GM12872 (cell line): ENCODE measurements around the gene SEPTIN5.

Experiments used
- TF ChIP-seq, protein P1 (sequence below): IDR thresholded peaks from 3 replicates; pipeline ENCODE4 v1.5.1; 2011; ENCODE audit warnings: low read depth, mild to moderate bottlenecking, low read length, moderate library complexity; ENCODE audit not compliant: insufficient read depth

The SEPTIN5 gene

GRCh38 chr22:19749876-19750275 is 35.6 kb downstream of the SEPTIN5 start:
- TF ChIP-seq, protein P1, sequence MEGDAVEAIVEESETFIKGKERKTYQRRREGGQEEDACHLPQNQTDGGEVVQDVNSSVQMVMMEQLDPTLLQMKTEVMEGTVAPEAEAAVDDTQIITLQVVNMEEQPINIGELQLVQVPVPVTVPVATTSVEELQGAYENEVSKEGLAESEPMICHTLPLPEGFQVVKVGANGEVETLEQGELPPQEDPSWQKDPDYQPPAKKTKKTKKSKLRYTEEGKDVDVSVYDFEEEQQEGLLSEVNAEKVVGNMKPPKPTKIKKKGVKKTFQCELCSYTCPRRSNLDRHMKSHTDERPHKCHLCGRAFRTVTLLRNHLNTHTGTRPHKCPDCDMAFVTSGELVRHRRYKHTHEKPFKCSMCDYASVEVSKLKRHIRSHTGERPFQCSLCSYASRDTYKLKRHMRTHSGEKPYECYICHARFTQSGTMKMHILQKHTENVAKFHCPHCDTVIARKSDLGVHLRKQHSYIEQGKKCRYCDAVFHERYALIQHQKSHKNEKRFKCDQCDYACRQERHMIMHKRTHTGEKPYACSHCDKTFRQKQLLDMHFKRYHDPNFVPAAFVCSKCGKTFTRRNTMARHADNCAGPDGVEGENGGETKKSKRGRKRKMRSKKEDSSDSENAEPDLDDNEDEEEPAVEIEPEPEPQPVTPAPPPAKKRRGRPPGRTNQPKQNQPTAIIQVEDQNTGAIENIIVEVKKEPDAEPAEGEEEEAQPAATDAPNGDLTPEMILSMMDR, result no peak

- TF ChIP-seq, protein P1, result no peak
Observed at GRCh38 chr22:19750507-19751490, 36.5 kb downstream of the SEPTIN5 start.

- TF ChIP-seq, protein P1, result no peak
Observed at GRCh38 chr22:19751497-19752245, 37.4 kb downstream of the SEPTIN5 start.

- TF ChIP-seq, protein P1, result 0 out of 3 replicates have a peak, but pooled peaks have one; percentile 18
Observed at GRCh38 chr22:19753090-19753842, 39.0 kb downstream of the SEPTIN5 start.

GRCh38 chr22:19753996-19754700 is 39.8 kb downstream of the SEPTIN5 start:
- TF ChIP-seq, protein P1, result no peak

DNA sequence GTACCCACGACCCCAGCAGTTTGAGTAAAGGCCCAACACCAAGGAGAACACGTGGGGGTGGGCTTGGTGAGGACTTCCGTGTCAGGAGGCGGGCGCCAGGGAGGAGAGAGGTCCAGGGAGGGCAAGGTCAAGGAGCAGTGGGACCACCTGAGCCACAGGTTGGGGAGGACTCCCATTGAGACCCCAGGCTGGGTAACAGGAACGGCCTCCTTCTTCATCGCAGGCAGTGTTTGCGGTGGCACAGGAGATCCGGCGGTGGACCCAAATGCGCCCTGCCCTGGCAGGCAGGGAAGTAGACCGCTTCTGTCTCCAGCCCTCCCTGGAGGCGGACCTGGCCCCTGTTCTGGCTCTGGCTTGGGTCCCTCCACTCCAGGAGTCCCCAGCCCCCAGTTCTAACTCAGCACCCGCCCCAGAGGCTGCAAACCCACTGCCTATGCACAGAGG is 40.4 kb downstream of the SEPTIN5 start:
- TF ChIP-seq, protein P1, result no peak
